GM19099 (cell line): ENCODE data around the gene CUBN.

ENCODE experiments used
- POLR2A ChIP-seq: IDR thresholded peaks from 3 replicates; pipeline ENCODE4 v1.6.1; 2011; ENCODE audit warnings: low read depth; ENCODE audit not compliant: insufficient read length; ENCODE audit errors: extremely low read depth

The CUBN gene

DNA sequence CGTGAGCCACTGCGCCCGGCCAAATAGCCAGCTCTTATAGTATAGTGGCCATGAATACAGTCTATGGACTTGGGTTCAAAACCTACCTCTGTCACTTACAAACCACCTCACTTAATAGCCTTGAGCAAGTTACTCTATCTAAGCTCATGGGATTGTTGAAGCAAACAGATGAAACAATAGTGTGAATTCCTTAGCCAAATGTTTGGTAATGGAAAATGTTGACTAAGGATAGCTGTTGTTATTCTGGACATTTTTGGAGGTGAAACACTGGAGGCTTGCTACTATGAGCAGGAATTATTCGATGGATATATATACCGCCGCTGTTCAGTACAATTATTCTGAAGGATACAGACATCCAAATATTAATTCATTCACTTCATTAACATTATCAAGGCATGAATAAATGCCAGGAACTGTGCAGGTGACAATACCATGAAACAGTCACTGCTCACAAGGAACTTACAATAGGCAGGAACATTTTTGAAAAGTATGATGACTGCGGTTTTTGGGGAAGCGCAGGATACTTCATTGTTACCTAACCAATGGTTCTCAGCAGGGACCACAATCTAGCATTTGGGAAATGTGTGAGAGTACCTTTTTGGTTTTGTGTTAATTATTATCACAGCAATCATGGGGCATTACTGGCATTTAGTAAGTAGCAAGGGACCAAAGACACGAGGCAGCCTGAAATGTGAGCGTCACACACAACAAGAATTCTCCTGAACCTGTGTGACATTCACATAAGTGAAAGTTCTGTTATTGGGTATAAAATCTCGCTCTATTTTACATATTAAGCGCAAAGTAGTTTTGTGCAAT is 55.7 kb downstream of the CUBN start:
- no peak for TF ChIP-seq POLR2A

DNA sequence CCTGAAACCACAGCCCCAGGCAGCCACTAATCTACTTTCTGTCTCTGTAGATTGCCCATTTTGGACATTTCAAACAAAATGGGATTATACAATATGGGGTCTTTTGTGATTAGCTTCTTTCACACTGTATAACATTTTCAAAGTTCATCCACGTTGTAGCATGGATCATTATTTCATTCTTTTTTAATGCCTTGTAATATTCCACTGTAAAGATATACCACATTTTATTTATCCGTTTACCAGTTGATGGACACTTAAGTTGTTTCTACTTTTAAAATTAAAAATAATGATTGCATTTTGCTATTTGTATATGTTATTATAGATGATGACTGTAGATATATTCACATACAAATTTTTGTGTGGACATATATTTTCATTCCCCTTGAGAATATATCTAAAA is 60.7 kb downstream of the CUBN start:
- TF ChIP-seq POLR2A = no peak

DNA sequence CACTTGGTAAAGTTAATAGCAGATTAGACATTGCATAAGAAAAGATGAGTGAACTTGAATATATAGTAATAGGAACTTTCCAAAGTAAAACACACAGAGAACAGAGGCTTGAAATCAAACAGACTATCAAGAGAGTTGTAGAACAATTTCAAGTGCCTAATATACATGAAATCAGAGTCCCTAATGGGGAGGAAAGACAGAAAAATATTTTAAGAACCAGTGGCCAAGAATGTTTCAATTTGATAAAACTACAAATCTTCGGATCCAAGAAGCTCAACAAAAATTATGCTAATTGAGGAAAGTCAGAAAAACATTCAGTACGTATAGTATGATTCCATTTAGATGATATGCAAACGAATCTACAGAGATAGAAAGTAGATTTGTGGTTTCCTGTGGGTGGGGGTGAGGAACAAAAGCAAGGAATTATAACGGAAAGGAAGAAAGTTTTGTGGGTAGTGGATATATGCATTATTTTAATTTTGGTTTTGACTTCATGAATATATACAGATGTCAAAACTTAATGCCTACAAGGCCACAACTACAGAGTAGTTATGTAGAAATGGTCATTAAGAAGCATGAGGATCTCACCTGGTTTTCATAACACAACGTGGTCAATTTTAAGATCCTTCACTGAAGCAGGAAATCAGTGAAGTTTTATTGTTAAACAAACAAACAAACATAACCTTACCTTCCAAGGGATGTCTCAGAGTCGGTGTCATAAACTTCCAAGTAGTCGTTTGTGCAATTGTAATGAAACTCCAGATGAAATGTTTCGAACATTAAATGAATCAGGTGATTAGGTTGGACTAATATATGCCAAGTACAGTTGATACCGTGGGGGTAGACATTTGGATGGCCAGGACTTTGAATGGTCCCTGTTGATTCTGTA is 62.0 kb downstream of the CUBN start:
- TF ChIP-seq POLR2A = no peak

DNA sequence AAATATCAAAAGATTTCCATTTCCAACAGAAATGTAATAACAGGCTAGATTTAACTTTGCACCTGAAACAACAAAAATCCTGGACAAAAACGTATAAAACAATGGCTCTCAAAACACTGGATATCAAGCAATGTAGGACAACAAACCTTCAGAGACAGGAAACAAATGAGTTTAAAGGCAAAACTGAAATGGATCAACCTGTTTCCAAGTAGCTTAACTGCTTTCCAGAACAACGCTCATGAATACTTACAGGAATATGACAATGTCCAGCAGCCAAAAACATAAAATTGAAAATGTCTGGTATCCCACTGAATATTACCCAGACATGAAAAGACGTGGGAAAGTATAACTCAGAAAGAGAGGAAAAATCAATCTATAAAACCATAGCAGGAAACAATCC is 62.8 kb downstream of the CUBN start:
- no peak for TF ChIP-seq POLR2A

DNA sequence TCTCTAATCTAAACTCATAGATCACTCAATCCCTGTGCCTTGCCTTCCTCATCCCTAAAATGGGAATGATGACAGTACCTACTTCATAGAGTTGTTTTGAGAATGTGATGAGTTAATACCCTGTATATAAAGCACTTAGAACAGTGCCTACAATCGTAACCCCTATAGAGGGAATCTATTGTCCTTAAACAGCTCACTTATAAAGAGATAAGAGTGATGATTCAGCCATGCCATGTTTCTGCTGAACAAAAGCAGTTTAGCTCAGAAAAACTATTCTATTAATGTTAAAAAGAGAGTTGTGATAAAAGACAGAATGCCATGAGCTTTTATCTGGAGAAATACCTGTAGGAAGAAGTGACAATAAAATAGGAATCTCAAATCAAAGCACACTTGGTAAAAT is 63.6 kb downstream of the CUBN start:
- TF ChIP-seq POLR2A = no peak

DNA sequence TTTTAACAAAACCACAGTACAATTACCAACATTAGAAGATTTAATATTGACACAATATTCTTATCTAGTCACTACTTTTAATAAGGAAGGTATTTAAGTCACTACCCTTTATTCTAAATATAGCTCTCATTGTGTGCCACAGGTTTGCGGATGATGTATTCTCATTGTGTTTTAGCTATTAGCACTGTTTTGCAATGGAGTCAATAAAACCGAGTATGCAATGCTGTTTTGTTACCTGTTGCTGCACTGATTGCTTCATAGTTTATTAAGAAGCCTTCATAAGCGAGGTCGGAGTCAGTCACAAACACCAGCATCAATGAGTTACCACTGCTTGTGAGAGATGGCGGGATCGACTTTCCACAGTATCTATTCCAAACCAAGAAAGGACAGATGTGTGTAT is 64.3 kb downstream of the CUBN start:
- TF ChIP-seq POLR2A = no peak

DNA sequence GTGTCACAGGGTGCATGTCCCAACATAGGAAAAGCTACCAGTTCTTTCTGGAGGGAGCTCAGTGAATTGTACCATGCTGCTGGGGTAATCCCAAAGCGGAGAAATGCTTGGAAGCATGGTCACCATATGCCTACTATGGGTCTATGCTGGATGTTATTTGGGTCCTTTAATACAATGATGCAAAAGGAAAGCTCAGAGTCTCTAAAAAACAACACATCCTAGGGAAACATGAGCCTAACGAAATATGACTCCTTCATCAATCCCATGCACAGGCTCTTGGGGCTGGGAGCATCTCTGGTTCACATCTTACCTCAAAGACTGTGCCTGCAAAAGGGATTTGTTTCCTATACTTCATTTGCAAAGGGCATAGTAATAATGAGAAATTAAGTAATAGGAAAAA is 65.2 kb downstream of the CUBN start:
- no peak for TF ChIP-seq POLR2A

DNA sequence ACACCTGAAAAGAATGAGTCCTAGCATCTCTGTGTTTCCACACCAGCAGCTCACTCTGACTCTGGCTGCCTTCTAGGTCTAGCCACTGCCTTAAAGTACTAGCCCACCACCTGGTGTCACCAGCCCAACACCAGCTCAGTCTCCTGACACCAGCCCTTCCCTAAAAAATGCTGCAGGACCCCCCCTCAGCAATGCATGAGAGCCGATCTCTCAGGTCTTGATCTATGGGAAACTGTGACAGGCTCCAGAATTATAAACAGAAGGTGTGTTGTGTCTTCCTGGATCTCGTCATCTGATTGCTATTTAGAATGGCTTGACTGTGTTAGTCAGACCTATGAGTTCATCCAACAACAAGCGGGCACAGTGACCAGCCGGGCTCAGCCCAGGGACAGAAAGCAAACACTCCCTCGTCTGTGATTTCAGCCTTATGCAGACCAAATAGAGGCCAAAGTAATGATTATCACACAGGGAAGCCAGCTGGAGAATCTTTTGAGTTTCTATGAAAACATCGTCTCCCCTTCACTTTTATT is 66.6 kb downstream of the CUBN start:
- TF ChIP-seq POLR2A = no peak

DNA sequence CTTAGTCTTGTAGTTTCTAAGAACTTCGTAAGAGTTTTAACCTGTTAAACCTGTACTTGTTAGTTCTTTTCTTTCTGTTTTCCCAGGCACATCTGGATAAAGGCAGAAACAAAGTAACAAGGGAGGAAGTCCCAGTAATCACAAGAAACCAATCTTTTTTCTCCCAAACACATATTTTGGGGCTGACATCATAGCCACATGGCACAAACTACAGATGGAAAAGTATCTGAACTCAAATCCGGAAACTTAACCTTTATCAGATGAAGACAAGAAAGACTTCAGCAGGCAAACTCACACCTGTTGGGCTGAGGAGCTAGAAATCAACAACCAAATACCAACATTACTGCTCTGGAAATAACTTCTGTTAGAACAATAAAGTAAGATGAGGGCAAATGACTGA is 67.1 kb downstream of the CUBN start:
- no peak for TF ChIP-seq POLR2A

DNA sequence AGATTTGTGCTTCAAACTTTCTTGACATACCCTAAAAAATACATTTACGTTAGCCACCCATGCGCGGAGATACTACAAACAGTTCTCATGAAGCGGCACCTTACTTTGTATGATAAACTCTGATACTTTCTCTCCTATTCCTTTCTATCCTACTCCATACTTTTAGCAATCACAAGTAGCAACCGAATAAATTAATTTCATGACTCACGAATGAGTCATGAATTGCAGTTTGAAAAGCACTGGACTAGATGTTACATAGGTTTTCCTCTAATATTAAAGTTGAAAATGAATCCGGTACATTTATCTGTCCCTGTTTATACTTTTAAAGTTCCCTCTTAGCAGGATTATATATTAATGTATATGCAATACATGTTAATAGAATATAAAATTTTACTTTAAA is 67.6 kb downstream of the CUBN start:
- no peak for TF ChIP-seq POLR2A

DNA sequence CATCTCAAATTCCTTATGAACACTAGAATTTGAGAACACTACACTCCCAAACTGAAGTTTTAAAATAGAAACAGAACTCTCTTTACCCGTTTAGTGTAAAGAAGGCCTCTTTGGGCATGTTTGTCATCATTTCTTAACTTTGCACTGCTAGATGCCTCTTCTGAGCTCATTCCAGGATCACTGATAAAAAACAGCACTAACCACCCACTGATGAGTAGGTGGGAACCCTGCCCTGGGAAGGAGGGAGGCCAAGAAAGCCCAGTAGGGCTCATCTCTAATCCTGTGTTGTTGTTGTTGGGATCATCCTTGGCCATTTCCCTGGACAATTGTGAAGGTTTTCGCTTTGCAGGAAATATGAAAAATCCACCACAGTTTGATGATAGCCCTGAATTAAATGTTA is 68.2 kb downstream of the CUBN start:
- TF ChIP-seq POLR2A = no peak

DNA sequence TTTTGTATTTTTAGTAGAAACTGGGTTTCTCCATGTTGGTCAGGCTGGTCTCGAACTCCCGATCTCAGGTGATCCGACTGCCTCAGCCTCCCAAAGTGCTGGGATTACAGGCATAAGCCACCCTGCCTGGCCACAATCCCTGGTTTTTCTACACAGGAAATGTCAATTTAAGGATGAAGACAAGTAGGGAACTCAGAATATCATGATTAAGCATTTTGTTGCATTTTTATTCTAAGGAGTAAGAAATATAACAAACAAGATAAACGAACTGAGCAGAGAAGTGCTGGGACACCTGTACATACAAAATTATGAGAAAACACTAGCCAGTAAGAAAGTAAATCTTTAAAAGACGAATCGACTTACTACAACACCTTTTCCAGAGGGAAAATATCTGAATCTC is 69.3 kb downstream of the CUBN start:
- no peak for TF ChIP-seq POLR2A

DNA sequence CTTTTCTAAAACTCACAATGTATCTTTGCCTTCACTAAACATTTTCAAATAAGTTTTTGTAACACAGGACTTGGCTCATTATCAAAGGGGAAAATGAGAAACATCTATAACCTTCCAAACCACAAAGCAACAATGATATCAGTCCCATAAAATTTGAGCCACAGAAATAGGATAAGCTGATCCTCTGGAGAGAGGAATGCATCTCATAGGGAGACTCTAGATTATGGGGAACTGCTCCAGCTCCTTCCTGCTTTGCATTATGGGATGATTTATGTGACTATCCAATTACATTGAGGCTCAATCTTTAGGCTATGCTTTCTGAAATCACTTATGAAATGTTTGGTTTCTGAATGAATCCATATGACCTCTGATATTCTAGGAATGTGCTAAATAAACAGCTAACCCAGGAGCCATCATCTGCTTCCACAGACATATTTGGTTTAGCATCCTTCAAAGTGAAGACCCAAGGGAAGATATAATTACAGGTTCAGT is 70.4 kb downstream of the CUBN start:
- TF ChIP-seq POLR2A = no peak

DNA sequence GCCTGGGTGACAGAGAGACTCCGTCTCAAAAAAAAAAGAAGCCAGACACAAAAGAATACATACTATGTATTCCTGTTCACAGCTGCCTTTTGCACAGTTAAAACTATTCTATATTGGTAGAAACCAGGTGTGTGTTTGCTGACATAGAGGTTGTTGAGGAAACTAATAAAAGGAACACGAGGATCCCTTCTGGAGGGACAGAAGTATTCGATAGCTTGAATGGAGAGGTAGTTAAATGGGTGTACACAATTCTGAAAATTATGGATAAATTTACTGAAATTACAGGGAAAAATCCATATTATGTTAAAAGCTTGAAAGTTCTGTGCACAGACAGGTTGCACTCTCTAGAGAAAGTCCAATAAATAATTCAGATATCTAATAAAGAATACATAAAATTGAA is 71.5 kb downstream of the CUBN start:
- no peak for TF ChIP-seq POLR2A

DNA sequence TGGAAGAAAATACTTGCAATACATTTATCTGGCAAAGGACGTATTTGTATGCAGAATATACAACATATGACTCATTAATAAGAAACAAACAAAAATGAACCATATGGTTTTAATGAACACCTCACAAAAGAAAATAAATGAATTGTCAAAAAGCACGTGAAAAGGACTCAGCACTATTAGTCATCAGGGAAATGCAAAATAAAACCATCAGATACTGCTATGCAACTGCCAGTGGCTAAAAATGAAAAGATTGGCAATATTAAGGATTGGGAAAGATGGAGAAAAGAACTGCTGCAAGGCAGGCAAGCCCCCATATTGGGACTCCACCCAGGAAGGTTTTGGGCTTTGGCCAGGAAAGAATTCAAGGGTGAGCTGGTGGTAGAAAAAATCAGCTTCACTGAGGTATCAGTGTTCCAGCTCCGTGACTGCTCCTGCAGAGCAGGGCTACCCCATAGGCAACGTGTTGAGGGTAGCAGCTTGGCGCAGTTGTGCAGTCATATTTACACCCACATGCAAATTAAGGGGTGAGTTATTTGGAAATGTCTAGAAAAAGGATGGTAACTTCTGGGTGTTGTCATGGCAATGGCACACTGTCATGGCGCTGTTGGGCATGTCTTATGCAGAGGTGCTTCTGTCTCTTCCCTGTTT is 72.7 kb downstream of the CUBN start:
- no peak for TF ChIP-seq POLR2A
